C4-2B (cell line): ENCODE results near the gene AGAP1.

Source experiments
- ZFX ChIP-seq: fragments of 450-650 bp; IDR thresholded peaks from 2 replicates; pipeline ENCODE4 v1.6.1; 2017
- TF ChIP-seq, protein P1 (sequence below): fragments of 450-650 bp; conservative IDR thresholded peaks from 2 replicates; pipeline ENCODE4 v1.5.1; 2017; ENCODE audit warnings: mild to moderate bottlenecking

DNA sequence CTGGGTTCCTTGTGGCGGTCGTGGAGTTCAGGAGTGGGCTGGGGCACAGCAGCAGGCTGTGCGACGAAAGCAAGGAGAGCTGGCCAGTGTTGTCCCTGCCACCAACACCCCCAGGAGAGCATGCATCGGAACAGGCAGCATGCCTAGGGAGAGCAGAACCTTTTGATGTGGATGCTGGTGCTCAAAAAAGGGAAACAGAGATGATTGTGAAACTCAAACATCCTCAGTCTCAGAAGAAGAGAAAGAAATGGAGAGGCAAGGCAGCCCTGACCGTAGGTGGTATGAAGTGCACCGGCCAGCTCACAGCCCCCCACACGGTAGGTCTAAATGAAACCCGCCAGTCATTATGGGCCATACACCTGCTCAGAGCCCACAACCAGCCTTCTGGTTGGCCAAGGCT lies 420.9 kb downstream of the AGAP1 start:
- TF ChIP-seq, protein P1, sequence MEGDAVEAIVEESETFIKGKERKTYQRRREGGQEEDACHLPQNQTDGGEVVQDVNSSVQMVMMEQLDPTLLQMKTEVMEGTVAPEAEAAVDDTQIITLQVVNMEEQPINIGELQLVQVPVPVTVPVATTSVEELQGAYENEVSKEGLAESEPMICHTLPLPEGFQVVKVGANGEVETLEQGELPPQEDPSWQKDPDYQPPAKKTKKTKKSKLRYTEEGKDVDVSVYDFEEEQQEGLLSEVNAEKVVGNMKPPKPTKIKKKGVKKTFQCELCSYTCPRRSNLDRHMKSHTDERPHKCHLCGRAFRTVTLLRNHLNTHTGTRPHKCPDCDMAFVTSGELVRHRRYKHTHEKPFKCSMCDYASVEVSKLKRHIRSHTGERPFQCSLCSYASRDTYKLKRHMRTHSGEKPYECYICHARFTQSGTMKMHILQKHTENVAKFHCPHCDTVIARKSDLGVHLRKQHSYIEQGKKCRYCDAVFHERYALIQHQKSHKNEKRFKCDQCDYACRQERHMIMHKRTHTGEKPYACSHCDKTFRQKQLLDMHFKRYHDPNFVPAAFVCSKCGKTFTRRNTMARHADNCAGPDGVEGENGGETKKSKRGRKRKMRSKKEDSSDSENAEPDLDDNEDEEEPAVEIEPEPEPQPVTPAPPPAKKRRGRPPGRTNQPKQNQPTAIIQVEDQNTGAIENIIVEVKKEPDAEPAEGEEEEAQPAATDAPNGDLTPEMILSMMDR = no peak
- TF ChIP-seq ZFX = no peak
